ENCODE results near the gene GNG10.

GNG10 gene

DNA sequence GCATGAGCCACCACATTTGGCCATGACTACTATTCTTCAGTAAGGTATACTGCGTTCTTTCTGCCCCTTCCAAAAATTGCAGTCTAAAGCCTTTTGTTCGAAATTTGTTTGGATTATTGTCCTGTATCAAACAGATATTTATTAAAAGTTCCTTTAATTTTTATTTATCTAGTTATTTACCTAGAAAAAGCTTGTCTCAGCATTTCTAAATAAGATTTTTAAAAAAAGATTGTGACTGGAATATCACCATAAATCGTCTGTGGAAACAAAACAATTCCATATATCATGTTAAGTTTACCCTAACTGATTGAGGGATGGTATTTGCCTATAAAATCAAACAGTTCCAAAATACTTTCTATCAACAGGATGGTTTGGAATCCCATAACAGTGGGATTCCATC, 14.7 kb downstream of the GNG10 start:
- H3K4me3 Mint-ChIP-seq: no peak overlapping the region

DNA sequence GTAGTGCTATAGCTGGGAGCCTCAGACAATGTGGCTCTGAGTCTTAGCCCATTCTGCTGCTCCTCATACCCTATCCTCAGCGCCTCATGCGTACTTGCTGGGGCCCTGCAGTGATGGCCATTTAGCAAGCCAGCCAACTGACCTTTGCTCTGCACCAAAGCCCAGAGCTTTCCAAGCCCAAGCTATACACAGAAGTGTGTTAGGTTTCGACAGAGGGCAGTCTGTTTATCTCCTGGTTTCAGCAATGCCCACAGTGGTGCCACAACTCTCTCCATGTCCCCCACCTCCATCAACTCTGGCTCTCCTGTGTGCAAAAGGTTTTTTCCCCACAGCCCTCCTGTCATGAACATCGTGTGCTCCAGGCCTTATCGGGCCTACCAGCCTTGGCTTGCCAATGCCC, 16.9 kb downstream of the GNG10 start:
- no peak overlapping the region for H3K4me3 Mint-ChIP-seq
- no peaks in the 10 kb centered on the region for H3K4me1 Mint-ChIP-seq
- ATAC-seq (no peak), DNase-seq (no peak)
- H3K27me3 Mint-ChIP-seq: no peaks in the 10 kb centered on the region
- no peaks in the 10 kb centered on the region for H3K9me3 Mint-ChIP-seq
- H3K27ac Mint-ChIP-seq: no peak overlapping the region

More for the DNA sequence above, 14.7 kb downstream of the GNG10 start:
- ATAC-seq: no peak
- H3K27me3 Mint-ChIP-seq: no peaks in the 10 kb centered on the region
- no peak overlapping the region for H3K27ac Mint-ChIP-seq
- no peaks in the 10 kb centered on the region for H3K9me3 Mint-ChIP-seq
- H3K4me1 Mint-ChIP-seq: no peaks in the 10 kb centered on the region
- no peak for DNase-seq

DNA sequence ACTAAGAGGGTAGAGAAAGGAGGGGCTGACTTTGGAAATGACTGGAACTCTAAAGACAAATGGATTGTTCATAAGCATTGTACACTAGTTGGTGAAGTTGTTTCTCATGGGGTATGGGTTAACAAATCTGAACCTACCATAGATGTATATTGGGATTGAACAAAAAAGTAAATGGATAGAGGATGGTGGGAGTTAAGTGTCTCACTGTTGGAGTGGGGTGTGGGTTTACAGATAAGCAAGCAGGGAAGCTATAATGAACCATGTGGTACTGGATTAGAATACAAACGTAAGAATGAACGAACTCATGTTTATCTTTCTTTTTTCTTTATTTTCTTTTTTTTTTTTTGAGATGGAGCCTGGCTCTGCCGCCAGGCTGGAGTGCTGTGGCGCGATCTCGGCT, 17.8 kb downstream of the GNG10 start:
- Mint-ChIP-seq H3K4me1 (no peaks in the 10 kb centered on the region), H3K4me3 (no peak overlapping the region), H3K9me3 (no peaks in the 10 kb centered on the region), H3K27me3 (no peaks in the 10 kb centered on the region), H3K27ac (peak overlapping the region in 1 of 2 donors; percentile 59)
- no peak for ATAC-seq
- DNase-seq: no peak

DNA sequence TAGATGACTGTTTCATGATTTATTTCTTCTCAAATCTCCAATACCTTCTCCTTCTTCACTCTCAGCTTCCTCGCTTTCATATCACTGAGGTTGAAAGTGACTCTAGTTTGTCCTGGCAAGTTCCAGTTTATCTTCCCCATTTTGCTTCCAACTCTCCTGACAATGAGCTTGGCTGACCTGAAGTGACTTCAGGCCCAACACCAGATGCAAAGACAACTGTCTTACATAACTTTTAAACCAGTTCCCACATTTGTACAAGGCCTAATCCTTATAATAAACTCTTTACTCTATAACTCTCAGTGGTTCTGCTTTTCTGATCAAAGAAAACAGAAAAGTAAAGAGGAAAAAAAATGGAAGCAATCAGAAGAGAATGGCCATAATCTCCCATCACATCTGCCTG, 22.0 kb downstream of the GNG10 start:
- Mint-ChIP-seq H3K4me1 (no peaks in the 10 kb centered on the region), H3K27ac (no peak overlapping the region), H3K9me3 (no peaks in the 10 kb centered on the region), H3K27me3 (no peaks in the 10 kb centered on the region), H3K4me3 (no peak overlapping the region)
- DNase-seq (no peak), ATAC-seq (no peak)

DNA sequence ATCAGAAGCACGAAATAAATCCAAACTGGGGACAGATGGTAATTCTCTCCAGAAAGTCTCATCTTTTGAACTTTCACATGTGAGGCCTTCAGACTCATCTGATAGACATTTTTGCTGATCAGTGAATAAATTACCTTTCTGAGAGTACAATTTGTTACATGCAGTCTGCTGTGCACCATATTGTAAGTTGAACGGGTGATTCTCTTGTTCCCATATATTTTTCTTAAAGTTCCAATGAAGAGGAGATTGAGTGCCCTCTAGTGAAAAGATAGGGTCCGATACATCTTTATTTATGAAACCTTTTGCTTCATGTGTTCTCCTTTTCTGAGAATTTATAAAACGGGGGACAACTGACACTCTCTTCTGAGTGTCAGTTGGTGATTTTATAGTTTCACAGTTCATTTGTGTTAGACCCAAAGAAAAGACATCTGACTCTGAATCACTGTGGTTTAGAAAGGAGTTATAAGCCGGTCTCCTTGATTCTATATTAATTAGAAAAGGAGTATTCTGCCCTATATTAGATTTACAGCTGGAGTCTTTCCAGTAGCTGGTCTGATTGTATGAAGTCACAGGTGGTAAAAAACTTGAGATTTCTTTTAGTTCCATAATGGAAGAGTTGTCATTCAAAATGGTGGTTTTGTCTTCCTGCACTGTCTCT, 30.4 kb downstream of the GNG10 start:
- Mint-ChIP-seq H3K27ac (no peak overlapping the region), H3K9me3 (no peaks in the 10 kb centered on the region), H3K4me1 (peaks cover 6% of the 10 kb centered on the region), H3K4me3 (no peak overlapping the region), H3K27me3 (no peaks in the 10 kb centered on the region)
- DNase-seq (no peak), ATAC-seq (no peak)

DNA sequence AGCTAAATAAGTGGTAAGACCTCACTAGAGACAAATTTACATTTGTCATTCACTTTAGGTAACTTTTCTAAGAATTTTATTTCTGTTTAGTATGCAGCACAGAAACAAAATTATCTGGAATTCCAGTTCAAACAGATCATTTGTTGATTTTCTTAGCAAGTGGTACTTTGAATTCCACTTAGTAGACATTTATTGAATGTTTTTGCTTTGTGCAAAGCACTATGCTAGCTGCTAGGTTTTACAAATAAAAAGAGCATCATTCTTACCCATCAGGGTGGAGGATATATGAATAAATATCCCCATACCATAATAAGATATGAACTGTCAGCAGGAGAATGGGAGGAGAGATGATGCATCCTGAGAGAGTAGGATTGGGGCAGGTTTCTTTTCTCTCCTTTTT, 35.4 kb downstream of the GNG10 start:
- Mint-ChIP-seq H3K27me3 (no peaks in the 10 kb centered on the region), H3K27ac (no peak overlapping the region), H3K4me3 (no peak overlapping the region), H3K9me3 (peaks cover 0 to 5% of the 10 kb centered on the region in 2 donors), H3K4me1 (peaks cover 8% of the 10 kb centered on the region)
- no peak for DNase-seq
- ATAC-seq: no peak

DNA sequence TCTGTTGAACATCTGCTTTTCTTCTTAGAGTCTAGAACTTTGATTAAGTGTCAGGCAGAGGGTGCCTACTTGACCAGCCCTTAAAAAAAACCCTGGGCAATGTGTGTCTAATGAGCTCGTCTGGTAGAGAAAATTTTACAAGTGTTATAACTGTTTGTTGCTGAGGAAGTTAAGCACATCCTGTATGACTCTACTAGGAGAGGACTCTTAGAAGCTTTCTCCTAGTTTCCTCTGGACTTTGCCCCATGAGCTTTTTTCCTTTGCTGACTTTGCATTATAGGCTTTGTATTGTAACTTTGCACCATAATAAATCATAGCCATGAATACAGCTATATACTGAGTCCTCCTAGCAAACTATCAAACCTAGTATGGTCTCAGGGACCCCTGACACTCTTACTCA, 39.4 kb downstream of the GNG10 start:
- no peak overlapping the region for H3K4me3 Mint-ChIP-seq
- H3K27ac Mint-ChIP-seq: no peak overlapping the region
- H3K4me1 Mint-ChIP-seq: peaks cover 5% of the 10 kb centered on the region
- ATAC-seq (no peak), DNase-seq (no peak)
- H3K27me3 Mint-ChIP-seq: no peaks in the 10 kb centered on the region
- H3K9me3 Mint-ChIP-seq: peaks cover 0 to 5% of the 10 kb centered on the region in 2 donors

DNA sequence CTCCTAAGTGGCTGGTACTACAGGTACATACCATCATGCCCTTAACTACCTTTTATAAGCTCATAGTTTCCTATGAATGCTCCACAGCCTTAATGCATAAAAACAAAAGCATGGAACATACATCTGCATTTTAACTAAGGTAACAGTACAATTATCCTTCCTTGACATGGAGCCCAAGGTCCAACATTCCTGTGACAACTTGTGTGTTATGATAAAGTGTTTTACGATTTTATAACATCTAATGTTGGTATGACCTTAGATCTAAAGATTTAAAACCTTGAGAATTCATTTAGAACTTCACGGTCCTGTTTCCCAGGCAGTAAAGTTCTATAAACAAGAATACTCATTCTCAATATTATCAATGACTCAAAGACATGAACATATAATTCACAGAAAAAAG, 43.1 kb downstream of the GNG10 start:
- no peak overlapping the region for H3K27ac Mint-ChIP-seq
- no peaks in the 10 kb centered on the region for H3K27me3 Mint-ChIP-seq
- H3K4me1 Mint-ChIP-seq: peaks cover 5% of the 10 kb centered on the region
- ATAC-seq (no peak), DNase-seq (no peak)
- no peaks in the 10 kb centered on the region for H3K9me3 Mint-ChIP-seq
- H3K4me3 Mint-ChIP-seq: no peak overlapping the region

DNA sequence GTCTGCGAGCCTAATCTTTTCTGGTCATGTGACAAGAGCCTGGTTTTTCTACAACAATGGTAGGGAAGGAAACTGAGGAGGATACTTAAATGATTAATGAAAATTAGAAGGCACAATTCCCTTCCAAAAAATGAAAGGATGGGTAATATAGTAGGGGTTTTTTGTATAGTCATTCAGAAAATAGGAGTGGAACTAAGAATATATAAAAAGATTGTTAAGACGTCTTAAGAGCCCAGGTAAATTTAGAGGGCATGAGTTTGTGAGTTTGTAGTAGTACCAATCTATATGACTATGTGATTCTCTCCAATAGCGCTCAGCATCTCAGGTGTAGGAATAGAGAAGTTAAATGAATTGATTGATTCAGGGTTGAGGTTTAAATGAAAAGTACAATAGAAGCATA, 50.1 kb downstream of the GNG10 start:
- Mint-ChIP-seq H3K4me1 (no peaks in the 10 kb centered on the region), H3K27ac (no peak overlapping the region), H3K4me3 (no peak overlapping the region), H3K9me3 (no peaks in the 10 kb centered on the region), H3K27me3 (no peaks in the 10 kb centered on the region)
- ATAC-seq (no peak), DNase-seq (no peak)

DNA sequence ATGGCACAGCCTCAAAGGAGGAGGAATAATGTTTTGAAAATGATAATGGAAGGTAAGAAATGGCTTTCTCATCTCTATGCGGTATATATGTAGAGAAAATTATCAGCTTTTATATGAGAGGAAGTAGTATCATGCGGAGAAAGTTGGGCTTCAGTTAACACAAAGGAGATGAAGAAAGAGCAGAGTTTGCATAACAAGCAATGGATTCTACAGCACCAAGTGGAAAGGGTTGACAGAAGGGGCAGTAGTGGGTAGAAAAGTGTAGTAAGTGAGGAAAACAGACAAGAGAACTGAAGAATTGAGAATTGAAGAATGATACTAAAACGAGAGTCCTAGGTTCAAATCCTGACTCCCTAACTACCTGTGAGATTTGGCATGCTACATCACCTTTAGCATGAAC, 51.0 kb downstream of the GNG10 start:
- ATAC-seq: no peak
- Mint-ChIP-seq H3K4me3 (no peak overlapping the region), H3K27ac (no peak overlapping the region), H3K4me1 (no peaks in the 10 kb centered on the region), H3K27me3 (no peaks in the 10 kb centered on the region), H3K9me3 (no peaks in the 10 kb centered on the region)
- DNase-seq: no peak

DNA sequence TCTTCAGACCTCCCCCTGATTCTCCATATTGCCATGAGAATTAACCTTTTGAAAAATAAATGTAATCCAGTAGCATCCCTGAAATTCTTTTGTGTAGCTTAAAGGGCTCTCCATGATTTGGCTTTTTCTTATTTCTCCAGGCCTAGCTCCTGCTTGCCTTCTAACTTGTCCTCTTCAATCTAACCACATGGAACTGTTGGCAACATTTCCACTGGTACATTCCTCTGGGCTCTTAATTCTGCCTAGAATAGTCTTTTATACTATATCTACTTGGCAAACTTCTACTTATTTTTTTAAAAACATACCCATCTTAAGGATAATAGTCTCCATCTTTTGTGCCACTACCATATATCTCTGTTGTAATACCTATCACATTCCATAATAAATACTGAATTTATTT, 54.1 kb downstream of the GNG10 start:
- Mint-ChIP-seq H3K4me1 (no peaks in the 10 kb centered on the region), H3K4me3 (no peak overlapping the region), H3K27ac (peak overlapping the region in 1 of 2 donors; percentile 36), H3K9me3 (no peaks in the 10 kb centered on the region), H3K27me3 (no peaks in the 10 kb centered on the region)
- DNase-seq: no peak
- ATAC-seq: no peak

DNA sequence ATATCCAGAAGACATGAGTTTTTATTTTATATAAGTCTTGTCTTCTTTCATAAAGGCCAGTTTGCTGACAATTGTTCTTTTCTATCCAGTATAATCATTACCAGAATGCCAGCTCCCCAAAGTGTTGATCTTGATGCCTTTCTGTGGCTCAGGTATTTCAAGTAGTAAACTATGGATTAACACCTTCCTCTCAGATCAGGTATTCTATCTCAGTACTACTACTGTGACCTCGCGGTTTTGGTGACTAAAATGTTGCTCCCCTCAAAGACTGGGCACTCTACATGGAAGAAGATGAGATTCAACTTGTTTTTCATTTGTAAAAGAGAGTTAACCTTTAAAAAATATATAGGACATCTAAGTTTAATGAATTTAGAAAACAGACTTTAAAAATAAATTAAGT, 58.1 kb downstream of the GNG10 start:
- Mint-ChIP-seq H3K4me1 (no peaks in the 10 kb centered on the region), H3K27me3 (no peaks in the 10 kb centered on the region), H3K9me3 (no peaks in the 10 kb centered on the region), H3K27ac (no peak overlapping the region), H3K4me3 (no peak overlapping the region)
- DNase-seq (no peak), ATAC-seq (no peak)

All from stimulated activated naive CD8-positive, alpha-beta T cell treated with anti-CD3 and anti-CD28 coated beads, Interleukin-15, amount 100 ng/mL, for 72 hours (primary cell).